Fibroblast of the aortic adventitia (primary cell): ENCODE data around the gene CD9. TPM values are rescaled to one million over a fixed set of nuclear protein-coding genes. Genes with fewer than 3 reads are reported as not detected.
"Not testable (repeated sequence)": the region's sequence is repeated elsewhere in the genome, so short reads cannot be mapped to it uniquely, and the experiment has no call there.

Experiments used
- DNase-seq: peaks from one replicate; pipeline ENCODE4 v3.0.0-alpha.2; 2010; ENCODE audit warnings: low read depth
- H3K4me3 ChIP-seq: 2 replicates; pipeline ENCODE4 v1.5.1; 2011; ENCODE audit warnings: low read depth, mild to moderate bottlenecking, control low read depth, low read length, moderate library complexity
- CTCF ChIP-seq: IDR thresholded peaks from 2 replicates; pipeline ENCODE4 v1.5.1; 2011; ENCODE audit warnings: mild to moderate bottlenecking, low read length, control low read depth, inconsistent platforms; ENCODE audit not compliant: insufficient read depth
- total RNA-seq: library from RNA; depleted of rRNA; stranded (reverse); fragments of >200 nt; gene quantifications from 2 replicates; pipeline ENCODE4 v1.2.3, GENCODE V29; 2012; ENCODE audit warnings: low replicate concordance

CD9 gene, protein sequence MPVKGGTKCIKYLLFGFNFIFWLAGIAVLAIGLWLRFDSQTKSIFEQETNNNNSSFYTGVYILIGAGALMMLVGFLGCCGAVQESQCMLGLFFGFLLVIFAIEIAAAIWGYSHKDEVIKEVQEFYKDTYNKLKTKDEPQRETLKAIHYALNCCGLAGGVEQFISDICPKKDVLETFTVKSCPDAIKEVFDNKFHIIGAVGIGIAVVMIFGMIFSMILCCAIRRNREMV
- 56.2 and 407 TPM in 2 replicates for total RNA-seq

GRCh38 chr12:6200256-6201212, at the start of gene CD9:
Gene CD9, plus strand, starts transcription at chr12:6200400. Its CDS starts 100 bp downstream, at chr12:6200500.
- DNase-seq: peak; percentile 49
- no peak for TF ChIP-seq CTCF
- peak within 1 kb of the TSS; percentile 92 for H3K4me3 ChIP-seq

- DNase-seq: no peak
- TF ChIP-seq CTCF: no peak
- H3K4me3 ChIP-seq: no peak overlapping the region
Measured at GRCh38 chr12:6154730-6155459, 45.3 kb upstream of the CD9 start.

- H3K4me3 ChIP-seq: no peak overlapping the region
- no peak for DNase-seq
- no peak for TF ChIP-seq CTCF
Measured at GRCh38 chr12:6157482-6157881, 42.7 kb upstream of the CD9 start.

GRCh38 chr12:6158255-6158654, 41.9 kb upstream of the CD9 start:
- H3K4me3 ChIP-seq: no peak overlapping the region
- TF ChIP-seq CTCF: no peak
- DNase-seq: no peak

- H3K4me3 ChIP-seq: no peak overlapping the region
- TF ChIP-seq CTCF: no peak
- DNase-seq: no peak
Measured at GRCh38 chr12:6158749-6159148, 41.5 kb upstream of the CD9 start.

- H3K4me3 ChIP-seq, DNase-seq: not testable (repeated sequence)
Measured at GRCh38 chr12:6159166-6160011, 40.8 kb upstream of the CD9 start.

GRCh38 chr12:6160049-6160649, 40.1 kb upstream of the CD9 start:
- not testable (repeated sequence) for DNase-seq, H3K4me3 ChIP-seq
